ENCODE data around the gene AIG1.
"Not testable (repeated sequence)": the region's sequence is repeated elsewhere in the genome, so short reads cannot be mapped to it uniquely, and the experiment has no call there.

The AIG1 gene

DNA sequence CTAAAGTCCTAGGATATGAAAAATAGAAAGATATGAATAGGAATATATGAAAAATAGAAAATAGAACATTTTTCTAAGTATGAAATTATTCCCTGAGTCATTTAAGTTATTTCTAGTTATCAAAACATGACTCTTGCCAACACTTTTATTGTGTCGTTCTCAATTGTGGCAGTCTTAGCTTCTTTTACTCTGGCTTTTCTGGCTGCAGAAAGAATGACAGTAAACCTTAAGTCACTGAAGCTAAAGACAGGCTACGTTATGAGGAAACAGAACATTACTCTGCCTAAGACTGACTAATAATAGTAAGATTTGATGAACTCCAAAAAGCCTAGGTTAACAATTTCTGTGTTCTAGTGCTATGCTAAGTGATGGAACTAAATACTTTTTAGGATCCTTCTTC is 74.6 kb downstream of the AIG1 start:
- no peak for DNase-seq

GRCh38 chr6:143135797-143136561 is 75.3 kb downstream of the AIG1 start:
- DNase-seq, result no peak

GRCh38 chr6:143136647-143137046 is 76.0 kb downstream of the AIG1 start:
- no peak for DNase-seq

DNA sequence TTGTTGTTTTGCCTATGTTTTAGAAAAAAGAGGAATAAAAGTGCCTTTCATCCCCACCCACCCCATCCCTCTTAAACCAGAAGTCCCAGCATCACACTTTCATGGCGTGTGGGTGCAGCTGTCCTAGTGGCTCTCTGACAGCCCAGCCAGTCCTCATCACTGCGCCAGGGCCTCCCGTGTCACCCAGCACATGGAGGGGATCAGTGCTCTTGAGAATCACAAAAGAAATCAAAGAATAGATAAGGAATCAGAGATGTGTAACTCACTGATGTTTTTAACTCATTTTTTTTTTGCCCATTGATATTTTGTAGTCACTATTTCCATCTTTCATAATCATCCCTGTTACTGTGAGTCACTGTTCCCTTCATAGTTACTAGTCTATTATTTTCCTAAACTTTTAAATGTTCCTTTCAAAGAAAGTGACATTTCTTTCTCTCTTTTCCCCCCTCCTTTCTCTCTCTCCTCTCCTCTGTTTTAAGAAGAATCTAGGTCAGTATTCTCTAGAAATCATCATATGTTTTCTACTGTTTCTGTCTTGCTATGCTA is 78.6 kb downstream of the AIG1 start:
- no peak for DNase-seq

DNA sequence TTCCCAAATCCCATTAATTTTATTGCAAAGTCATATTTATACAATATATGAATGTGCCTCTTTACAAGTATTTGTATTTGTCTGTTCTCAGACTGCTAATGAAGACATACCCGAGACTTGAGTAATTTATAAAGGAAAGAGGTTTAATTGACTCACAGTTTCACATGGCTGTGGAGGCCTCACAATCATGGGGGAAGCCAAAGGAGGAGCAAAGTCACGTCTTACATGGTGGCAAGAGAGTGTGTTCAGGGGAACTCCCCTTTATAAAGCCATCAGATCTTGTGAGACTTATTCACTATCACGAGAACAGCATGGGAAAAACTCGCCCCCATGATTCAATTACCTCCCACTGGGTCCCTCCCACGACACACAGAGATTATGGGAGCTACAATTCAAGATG is 79.2 kb downstream of the AIG1 start:
- DNase-seq, result not testable (repeated sequence)

DNA sequence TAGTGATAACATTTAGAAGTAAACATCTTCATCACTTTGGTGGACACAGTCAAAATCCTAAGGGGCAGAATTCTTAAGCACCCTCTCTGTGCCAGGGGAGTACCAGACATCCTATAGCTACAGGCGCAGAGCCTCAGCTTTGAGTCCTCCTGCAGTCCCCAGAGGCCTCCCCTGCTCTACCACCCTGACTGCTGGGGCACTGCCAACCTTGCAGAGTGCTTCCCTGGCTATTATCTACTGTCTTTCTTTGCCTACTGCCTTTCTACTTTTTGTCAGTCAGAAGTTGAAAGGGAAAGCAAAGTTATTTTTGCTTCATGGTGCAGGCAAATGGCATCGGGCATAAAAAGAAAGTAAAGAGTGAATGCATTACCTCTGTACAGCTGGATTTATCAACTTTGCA is 80.1 kb downstream of the AIG1 start:
- no peak for DNase-seq

GRCh38 chr6:143141442-143141841 is 80.8 kb downstream of the AIG1 start:
- DNase-seq, result no peak

DNA sequence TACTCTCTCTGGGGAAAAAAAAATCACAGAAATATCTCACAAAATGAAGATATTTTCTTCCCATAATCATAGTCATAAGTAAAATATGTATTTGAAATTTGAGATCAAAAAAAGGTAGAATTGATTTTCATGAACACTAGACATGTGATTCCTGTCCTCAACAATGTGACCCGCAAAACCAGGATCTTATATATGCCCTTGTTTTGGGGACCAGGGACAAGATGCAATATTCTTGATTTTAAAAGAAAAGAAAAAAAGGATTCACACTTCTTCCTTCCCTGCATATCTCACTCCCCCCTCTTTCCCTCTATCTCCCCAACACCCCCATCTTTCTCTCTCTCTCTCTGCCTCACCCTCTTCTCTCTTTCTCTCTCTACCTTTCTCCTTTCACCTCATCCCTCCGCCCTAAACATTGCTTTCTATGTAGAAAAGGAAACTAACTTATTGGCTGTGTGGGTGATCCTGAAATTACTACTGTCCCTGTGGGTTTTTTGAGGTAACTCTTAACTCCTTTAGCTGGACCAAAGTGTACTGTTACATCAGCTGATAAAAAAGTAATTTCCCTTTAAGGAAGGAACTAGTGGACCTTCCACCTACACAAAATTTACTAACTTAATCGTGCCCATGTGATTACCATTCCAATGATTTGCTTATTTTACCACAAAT is 85.6 kb downstream of the AIG1 start:
- DNase-seq, result no peak

GRCh38 chr6:143149771-143150170 is 89.1 kb downstream of the AIG1 start:
- no peak for DNase-seq

DNA sequence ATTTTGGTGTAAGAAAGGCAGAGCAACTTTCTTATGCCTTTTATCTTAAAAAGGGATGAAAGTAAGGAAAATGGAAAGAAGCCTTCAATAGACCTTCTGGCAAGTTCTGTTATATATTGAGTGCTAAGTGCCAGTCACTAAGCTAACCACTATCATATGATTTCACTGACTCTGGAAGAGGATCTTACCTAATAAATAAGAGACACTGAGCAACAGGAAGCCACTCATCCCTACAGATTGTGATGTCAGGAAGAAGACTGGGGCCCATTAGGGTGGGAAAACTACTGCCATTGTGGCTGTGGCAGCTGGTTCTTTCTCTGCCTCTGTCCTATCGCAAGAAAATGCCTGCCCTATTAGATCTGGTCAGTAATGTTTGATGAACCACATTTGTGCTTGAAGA is 89.6 kb downstream of the AIG1 start:
- DNase-seq, result no peak

- DNase-seq, result no peak
Measured at GRCh38 chr6:143151381-143151780, 90.7 kb downstream of the AIG1 start.

GRCh38 chr6:143155681-143156080 is 95.0 kb downstream of the AIG1 start:
- no peak for DNase-seq

- DNase-seq, result no peak
Measured at GRCh38 chr6:143157131-143157530, 96.4 kb downstream of the AIG1 start.

- no peak for DNase-seq
Measured at GRCh38 chr6:143158113-143158581, 97.5 kb downstream of the AIG1 start.

DNA sequence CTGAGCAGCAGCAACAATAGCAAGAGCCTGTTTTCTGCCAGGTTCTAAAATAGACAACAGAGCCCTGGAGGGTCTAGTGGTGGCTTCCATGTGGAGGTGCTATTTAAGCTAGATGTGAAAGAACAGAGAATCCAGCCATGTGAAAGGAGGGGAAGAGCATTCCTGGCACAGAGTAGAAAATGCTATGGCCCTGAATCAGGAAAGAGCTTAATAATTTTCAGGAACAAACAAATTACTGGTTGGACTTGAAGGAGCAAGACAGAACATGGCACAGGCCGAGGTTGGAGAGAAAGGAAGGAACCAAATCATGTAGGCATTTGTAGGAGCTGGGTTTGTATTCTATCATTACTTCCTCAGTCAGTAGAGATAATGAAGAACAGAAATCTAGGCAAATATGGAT is 98.3 kb downstream of the AIG1 start:
- DNase-seq, result no peak

- DNase-seq, result no peak
Measured at GRCh38 chr6:143160015-143160414, 99.3 kb downstream of the AIG1 start.

DNA sequence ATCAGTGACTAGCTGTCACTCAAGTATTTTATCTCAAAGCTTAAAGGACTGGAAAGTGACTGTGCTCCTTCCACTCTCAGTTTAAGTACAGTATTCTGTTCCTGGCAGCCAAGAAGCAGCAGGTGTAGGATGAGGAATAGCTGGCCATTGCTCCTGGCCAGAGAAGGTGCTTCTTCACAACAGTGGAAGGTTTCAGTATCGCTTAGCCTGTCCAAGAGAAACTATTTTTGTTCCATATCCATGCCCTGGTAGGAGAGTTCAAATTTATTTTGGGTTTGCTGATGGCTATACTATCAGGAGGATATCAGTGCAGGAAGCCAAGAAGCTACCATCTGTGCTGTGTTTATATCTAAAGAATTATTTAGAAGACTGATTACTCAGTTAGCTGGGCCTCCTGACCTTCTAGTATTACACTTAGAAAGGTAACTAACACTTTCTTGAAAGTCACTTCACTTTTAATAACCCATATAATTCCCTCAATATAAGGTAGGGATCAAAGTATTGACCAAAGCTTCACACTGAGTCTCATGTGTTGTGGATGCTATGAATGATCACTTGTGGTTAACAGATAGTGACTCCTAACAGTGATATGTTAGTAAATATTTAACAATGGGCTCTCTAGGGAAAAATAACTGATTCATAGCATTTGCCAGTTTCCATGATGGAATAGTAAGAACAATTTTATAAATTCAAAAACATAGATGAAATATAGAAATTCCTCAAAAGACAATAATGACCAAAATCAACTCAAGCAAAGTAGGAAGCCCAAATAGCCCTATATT is 99.9 kb downstream of the AIG1 start:
- DNase-seq, result no peak

GRCh38 chr6:143163621-143164020 is 102.9 kb downstream of the AIG1 start:
- DNase-seq, result no peak

DNA sequence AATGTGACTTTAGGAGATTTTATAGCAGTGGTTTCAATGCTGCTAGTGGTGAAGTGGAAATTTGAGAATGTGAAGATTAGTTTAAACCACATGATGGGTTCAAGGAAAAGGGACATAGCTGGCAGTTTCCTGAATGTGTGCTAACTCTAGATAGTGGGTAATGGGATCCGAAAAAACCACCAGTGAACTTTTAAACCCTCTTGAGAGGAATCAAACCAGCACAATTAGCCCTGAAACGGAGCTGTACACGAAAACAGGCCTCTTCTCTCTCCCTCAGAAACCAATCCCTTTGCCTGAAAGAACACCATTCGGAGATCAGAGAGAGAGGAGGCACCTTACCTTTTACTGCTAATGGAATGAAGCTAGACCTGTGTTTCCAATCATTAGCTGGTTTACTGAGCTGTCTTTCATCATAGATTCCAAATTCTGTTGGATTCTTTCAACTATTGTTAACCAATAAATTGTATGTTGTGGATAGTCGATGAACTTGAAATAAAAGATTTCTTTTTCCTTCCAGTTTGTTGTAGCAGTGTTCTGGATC is 103.9 kb downstream of the AIG1 start:
- DNase-seq, result no peak

DNA sequence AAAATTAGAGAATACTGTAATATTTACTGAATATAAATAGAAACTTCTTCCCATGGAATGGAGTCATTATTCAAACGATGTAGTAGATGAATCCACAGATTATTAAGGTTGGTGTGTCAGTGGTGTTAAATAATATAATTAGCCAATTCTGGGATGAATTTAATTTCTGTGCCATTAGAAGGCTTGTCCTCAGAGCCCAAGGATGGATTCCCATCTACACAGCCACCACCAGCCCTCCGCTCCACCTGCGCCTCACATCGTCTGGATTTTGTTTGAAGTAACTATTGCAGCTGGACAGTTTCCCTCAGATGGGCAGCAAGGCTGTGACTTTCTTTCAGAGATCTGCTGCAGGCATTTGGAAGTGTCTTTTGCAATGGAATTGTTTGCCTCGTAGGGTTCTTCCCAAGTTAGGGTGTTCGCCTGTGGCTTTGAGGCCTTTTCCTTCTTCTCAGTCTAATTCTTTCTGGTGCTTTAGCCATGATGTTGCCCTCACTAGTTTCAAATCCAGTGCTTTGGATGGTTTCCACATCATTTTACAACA is 104.7 kb downstream of the AIG1 start:
- no peak for DNase-seq

GRCh38 chr6:143166247-143166695 is 105.6 kb downstream of the AIG1 start:
- DNase-seq, result no peak

GRCh38 chr6:143167224-143167623 is 106.5 kb downstream of the AIG1 start:
- no peak for DNase-seq

- not testable (repeated sequence) for DNase-seq
Measured at GRCh38 chr6:143168396-143168816, 107.7 kb downstream of the AIG1 start.

All from NCI-H1048 (cell line).